SK-N-SH (cell line): Measurements from ENCODE around the gene PTPN14.

Experiments used
- CTCF ChIP-seq: fragments of 200-600 bp; sonication (generic); IDR thresholded peaks from 2 replicates; pipeline ENCODE4 v1.6.1; 2017; ENCODE audit warnings: antibody characterized with exemption, mild to moderate bottlenecking, moderate library complexity
- POLR2AphosphoS5 ChIP-seq: IDR thresholded peaks from 2 replicates; pipeline ENCODE4 v1.6.1; 2012; ENCODE audit warnings: low read depth, low read length

- TF ChIP-seq CTCF (no peak), POLR2AphosphoS5 (no peak)
Measured at GRCh38 chr1:214415131-214415530, 136.3 kb downstream of the PTPN14 start.
